Measurements from ENCODE around the gene MMP23B. TPM values are rescaled to one million over a fixed set of nuclear protein-coding genes. Genes with fewer than 3 reads are reported as not detected.

The MMP23B gene
- total and polyA plus RNA-seq, 2 of the 8 experiments (the other 6 are each of a cell fraction or from before 2014, with no cell fraction given): 9.2 to 14.6 TPM

- Histone ChIP-seq H4K20me1 (replicated peaks in 1 of 2; ENCODE audit: control insufficient read depth in 1 of 2, insufficient read depth in 2 of 2, low read length in 2 of 2) (peaks cover 0 to 2% of the 10 kb centered on the region in 2 experiments), H4K5ac (ENCODE audit: insufficient read length, low read depth, low read length) (no peak overlapping the region), H3K4me2 (ENCODE audit: insufficient read depth in 1 of 2, low read depth in 2 of 2, low read length in 2 of 2) (no peak overlapping the region), H3K23me2 (ENCODE audit: low read depth, low read length) (peaks cover 1% of the 10 kb centered on the region; the same call in 1 of the 2 replicates), H2AK5ac (ENCODE audit: low read depth, low read length) (no peak overlapping the region), H3K18ac (ENCODE audit: extremely low read depth, low read length) (no peak overlapping the region), H3K9me3 (ENCODE audit: insufficient read depth in 2 of 2, low read depth in 1 of 2, low read length in 1 of 2) (no peaks in the 10 kb centered on the region), H4K8ac (ENCODE audit: extremely low read depth, insufficient read depth, low read length) (0 out of 2 replicates have a peak overlapping the region, but pooled peaks have one; percentile 68), H2BK5ac (ENCODE audit: low read depth, low read length) (no peak overlapping the region), H2BK12ac (ENCODE audit: low read depth, low read length) (no peak overlapping the region), H3K56ac (replicated peaks; ENCODE audit: insufficient read length, low read depth, low read length) (no peak overlapping the region), H3K14ac (ENCODE audit: insufficient read length) (no peak overlapping the region), H3K36me3 (ENCODE audit: control insufficient read depth in 2 of 4, insufficient read depth in 4 of 4, low read length in 3 of 4) (no peaks in the 10 kb centered on the region), H3K27me3 (replicated peaks in 1 of 4; ENCODE audit: control insufficient read depth in 3 of 4, extremely low read depth in 1 of 4, insufficient read depth in 3 of 4, low read length in 3 of 4) (peaks cover 5 to 14% (median 10%) of the 10 kb centered on the region in 4 experiments), H2BK120ac (replicated peaks; ENCODE audit: low read depth, low read length) (no peak overlapping the region), H2AFZ (ENCODE audit: low read length) (no peak overlapping the region), H2BK15ac (ENCODE audit: low read length) (no peak overlapping the region), H2BK20ac (ENCODE audit: low read length) (no peak overlapping the region), H3K4me1 (replicated peaks in 1 of 4; ENCODE audit: control insufficient read depth in 3 of 4, insufficient read depth in 4 of 4, low read length in 3 of 4) (peaks cover 0 to 2% (median under 1%) of the 10 kb centered on the region in 4 experiments; a peak in 4 of 7 replicates), H3K4me3 (ENCODE audit: extremely low read depth in 1 of 4, insufficient read depth in 2 of 4, low read depth in 3 of 4, low read length in 4 of 4) (no peak overlapping the region), H3K23ac (ENCODE audit: insufficient read length) (no peak overlapping the region), H3K27ac (ENCODE audit: low read depth, low read length) (no peak overlapping the region), H3K4ac (replicated peaks; ENCODE audit: insufficient read length, low read depth, low read length) (no peak overlapping the region), H3K79me1 (ENCODE audit: low read depth, low read length) (no peaks in the 10 kb centered on the region), H3K79me2 (ENCODE audit: control insufficient read depth in 1 of 2, insufficient read depth in 2 of 2, low read length in 2 of 2) (no peaks in the 10 kb centered on the region), H3K9ac (replicated peaks in 1 of 4; ENCODE audit: extremely low read depth in 1 of 4, low read depth in 3 of 4, low read length in 3 of 4) (no peak overlapping the region), H4K91ac (replicated peaks; ENCODE audit: insufficient read length, low read length) (no peak overlapping the region)
- CTCF ChIA-PET (ENCODE audit: partially characterized antibody): interaction anchor here (1.1 to 1.4 kb wide), 2 partner anchors 13 to 15 kb away, joined by 3 read pairs; no protein-coding TSS in a partner anchor
- TF ChIP-seq RFX5 (IDR thresholded peaks at IDR 0.05; ENCODE audit: borderline replicate concordance, low read depth, low read length) (no peak), NANOG (IDR thresholded peaks at IDR 0.05; ENCODE audit: insufficient read depth, low read depth, low read length, poor library complexity, severe bottlenecking) (no peak), SIN3A (conservative IDR thresholded peaks at IDR 0.05 in 1 of 2, IDR thresholded peaks at IDR 0.05 in 1 of 2; ENCODE audit: low read depth in 1 of 2, low read length in 2 of 2) (no peak), SP2 (IDR thresholded peaks at IDR 0.05; ENCODE audit: low read length) (no peak), BACH1 (IDR thresholded peaks at IDR 0.05; ENCODE audit: low read length) (no peak), HDAC6 (IDR thresholded peaks at IDR 0.05; ENCODE audit: low read depth, low read length) (no peak), E2F6 (IDR thresholded peaks at IDR 0.05) (no peak)
- FAIRE-seq: no peak
- no peak for DNase-seq (ENCODE audit: low read depth in 1 of 2, low spot score in 2 of 2)
- POLR2A ChIA-PET (ENCODE audit: partially characterized antibody): interaction anchor here (1.2 kb wide), 1 partner anchor 32 kb away, joined by 4 read pairs; no protein-coding TSS in a partner anchor
- WGBS, 2 experiments (ENCODE audit: extremely low coverage in 1 of 2, insufficient coverage in 1 of 2, insufficient read length in 1 of 2, insufficient replicate concordance in 2 of 2, low coverage in 1 of 2, low lambda C conversion rate in 2 of 2, missing lambda C conversion rate in 1 of 2): 88% methylated on average over 8 of the region's 17 CpGs; no CpG with 5 or more reads in 1 of the 2 experiments
Measured at GRCh38 chr1:1605724-1606123, 26.2 kb upstream of the MMP23B start.
